Sigmoid colon (tissue), 4 donors: ENCODE measurements around the gene PERM1.

Source experiments
- CTCF ChIP-seq, 4 experiments: fragments of 450-650 bp in 3 of 4; fragments of 200-600 bp in 1 of 4; IDR thresholded peaks; one replicate each; pipeline ENCODE4 v1.5.1; 2016 to 2019; ENCODE audit warnings: antibody characterized with exemption in 4 of 4, mild to moderate bottlenecking in 3 of 4, moderate library complexity in 2 of 4
- EP300 ChIP-seq, 4 donors: sonication (generic); formaldehyde crosslinking; IDR thresholded peaks; one replicate each; pipeline ENCODE4 v1.6.1; 2017; ENCODE audit warnings: antibody characterized with exemption in 4 of 4
- POLR2A ChIP-seq, 2 donors: fragments of 450-650 bp; IDR thresholded peaks; one replicate each; pipeline ENCODE4 v1.6.1; 2016; ENCODE audit warnings: antibody characterized with exemption in 2 of 2, mild to moderate bottlenecking in 2 of 2, moderate library complexity in 2 of 2

- TF ChIP-seq POLR2A (IDR thresholded peaks at IDR 0.05) (no peak), CTCF (IDR thresholded peaks at IDR 0.05) (no peak), EP300 (IDR thresholded peaks at IDR 0.05) (no peak)
These were observed 10.0 kb upstream of the PERM1 start for GRCh38 chr1:991895-992294.
